ENCODE measurements around the gene FDPS. TPM values are rescaled to one million over a fixed set of nuclear protein-coding genes. Genes with fewer than 3 reads are reported as not detected.
A peak's percentile ranks its signal among the peaks of the same experiment; 100 is the strongest.

The FDPS gene
- total RNA-seq, 1 donor from 2014 or later = 80.0 TPM

DNA sequence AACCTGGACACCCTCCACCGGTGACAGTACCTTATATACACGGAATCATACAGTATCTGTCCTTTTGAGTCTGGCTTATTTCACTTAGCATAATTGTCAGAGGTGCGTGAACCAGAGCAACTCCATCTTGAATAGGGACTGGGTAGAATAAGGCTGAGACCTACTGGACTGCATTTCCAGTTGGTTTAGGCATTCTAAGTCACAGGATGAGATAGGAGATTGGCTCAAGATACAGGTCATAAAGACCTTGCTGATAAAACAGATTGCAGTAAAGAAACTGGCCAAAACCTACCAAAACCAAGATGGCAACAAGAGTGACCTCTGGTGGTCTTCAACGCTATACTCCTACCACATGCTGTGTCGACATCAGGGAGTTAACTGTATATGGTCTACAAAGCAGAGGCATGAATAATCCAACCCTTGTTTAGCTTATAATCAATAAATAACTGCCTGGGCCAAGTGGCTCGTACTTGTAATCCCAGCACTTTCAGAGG lies 1.4 kb upstream of the FDPS start:
- ATAC-seq (no peak), DNase-seq (ENCODE audit: missing footprints) (no peak)
- intact Hi-C loops (cut with DNase I) = loop anchor here (1.0 kb wide), 1 partner anchor 30 kb away; the partner anchor contains the start of gene HCN3

DNA sequence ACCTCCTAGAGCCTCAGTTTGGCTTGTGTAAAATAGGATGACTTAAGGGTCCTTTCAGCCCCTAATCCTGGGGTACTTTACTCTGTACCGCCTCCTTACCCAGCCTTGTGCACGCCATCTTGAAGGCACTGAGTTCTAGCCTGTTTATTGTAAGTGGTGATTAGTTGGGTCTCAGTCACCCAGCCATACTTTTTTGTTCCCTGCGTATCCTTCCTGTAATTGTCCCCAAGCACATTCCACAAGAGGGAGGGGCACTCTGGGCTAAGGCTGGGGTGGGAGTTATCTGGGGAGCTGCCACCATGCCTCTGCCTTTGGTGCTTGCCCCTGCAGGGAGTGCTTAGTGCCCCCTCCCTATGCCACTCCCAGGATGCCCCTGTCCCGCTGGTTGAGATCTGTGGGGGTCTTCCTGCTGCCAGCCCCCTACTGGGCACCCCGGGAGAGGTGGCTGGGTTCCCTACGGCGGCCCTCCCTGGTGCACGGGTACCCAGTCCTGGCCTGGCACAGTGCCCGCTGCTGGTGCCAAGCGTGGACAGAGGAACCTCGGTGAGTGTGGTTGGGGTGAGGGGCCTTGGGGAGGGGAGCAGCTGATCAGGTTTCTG lies 856 bp downstream of the FDPS start:
- DNase-seq (ENCODE audit: missing footprints) (no peak), ATAC-seq (no peak)
- intact Hi-C loops (cut with DNase I) = no loop called here

DNA sequence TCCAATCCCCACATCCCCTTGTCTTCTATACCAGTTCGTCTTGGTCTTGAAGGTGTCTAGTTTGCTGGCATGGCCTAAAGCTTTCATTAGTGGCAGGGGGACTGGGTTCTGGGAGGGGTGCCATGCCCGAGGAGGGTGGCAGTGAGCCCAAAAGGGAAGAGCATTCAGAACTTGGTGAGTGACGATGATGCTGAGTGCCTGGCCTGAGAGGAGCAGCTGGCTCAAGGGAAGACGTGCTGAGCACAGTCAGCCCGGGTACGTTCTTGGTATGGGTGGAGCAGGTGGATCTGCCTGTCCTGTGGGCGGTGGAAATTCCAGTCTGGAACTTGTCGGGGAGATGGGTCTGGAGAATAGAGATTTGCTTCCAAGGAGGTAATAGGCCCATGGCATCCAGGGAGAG lies 4.6 kb downstream of the FDPS start:
- DNase-seq (ENCODE audit: missing footprints) (no peak), ATAC-seq (no peak)
- intact Hi-C loops (cut with DNase I) = no loop called here

DNA sequence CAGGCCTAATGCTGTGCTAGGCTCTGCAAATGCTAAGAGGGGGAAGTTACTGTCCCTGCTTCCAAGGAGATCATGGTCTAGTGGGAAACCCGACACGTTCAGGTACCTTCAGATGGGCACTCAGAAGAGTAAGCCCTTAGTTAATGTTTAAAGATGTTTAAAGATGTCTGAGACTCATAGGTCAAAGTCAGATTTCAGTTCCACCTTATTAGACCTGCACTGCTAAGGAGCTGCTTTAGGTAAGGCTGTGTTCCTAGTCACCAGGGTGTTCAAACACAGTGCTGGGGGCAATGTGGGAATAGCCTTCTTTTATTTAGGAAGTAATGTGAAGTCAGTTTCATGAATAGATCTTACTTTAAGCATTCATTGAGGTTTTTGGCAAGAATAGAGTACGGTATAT lies 8.3 kb downstream of the FDPS start:
- DNase-seq (ENCODE audit: missing footprints) (no peak), ATAC-seq (no peak)
- intact Hi-C loops (cut with DNase I) = no loop called here

DNA sequence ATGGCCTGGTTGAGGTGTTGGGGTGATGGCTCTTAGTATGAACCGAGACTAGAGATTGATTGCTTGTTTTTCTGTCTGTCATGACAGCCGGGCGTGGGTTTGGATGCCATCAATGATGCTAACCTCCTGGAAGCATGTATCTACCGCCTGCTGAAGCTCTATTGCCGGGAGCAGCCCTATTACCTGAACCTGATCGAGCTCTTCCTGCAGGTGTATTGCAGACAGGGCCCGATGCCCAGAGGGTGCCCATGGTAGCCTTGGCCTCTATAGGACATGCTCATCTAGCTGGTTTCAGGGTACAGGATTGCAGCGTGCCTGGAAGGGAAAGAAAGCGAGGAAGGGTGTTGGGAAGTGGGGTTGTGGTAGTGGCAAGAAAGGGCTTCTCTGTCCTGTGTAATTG lies 9.4 kb downstream of the FDPS start:
- no peak for ATAC-seq
- DNase-seq (ENCODE audit: missing footprints) = no peak
- intact Hi-C loops (cut with DNase I) = no loop called here

DNA sequence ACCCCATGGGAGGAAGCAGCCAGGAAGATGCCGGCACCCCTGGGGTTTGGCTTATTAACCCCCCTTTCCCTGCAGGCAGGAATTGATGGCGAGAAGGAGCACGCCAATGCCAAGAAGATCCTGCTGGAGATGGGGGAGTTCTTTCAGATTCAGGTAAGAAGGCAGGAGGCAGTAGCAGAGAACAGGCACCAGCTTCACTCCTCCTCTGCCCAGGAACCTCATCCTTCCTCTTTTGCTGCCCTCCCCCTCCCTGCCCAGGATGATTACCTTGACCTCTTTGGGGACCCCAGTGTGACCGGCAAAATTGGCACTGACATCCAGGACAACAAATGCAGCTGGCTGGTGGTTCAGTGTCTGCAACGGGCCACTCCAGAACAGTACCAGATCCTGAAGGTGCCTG lies 10.9 kb downstream of the FDPS start:
- ATAC-seq = no peak
- intact Hi-C loops (cut with DNase I) = no loop called here

DNA sequence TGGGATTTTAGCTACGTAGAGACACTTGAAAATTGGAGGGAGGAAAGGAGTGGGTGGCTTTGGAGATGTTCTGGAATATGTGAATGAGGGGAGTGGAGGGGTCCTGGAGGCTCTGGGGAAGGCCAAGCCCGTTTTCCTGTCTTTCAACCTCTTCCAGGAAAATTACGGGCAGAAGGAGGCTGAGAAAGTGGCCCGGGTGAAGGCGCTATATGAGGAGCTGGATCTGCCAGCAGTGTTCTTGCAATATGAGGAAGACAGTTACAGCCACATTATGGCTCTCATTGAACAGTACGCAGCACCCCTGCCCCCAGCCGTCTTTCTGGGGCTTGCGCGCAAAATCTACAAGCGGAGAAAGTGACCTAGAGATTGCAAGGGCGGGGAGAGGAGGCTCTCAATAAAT lies 11.6 kb downstream of the FDPS start:
- DNase-seq (ENCODE audit: missing footprints) = no peak
- intact Hi-C loops (cut with DNase I) = loop anchor here (10.0 kb wide), 2 partner anchors 245 to 275 kb away; partner anchors contain the start of gene ASH1L

More for the DNA sequence above, 10.9 kb downstream of the FDPS start:
- no peak for DNase-seq (ENCODE audit: missing footprints)

DNA sequence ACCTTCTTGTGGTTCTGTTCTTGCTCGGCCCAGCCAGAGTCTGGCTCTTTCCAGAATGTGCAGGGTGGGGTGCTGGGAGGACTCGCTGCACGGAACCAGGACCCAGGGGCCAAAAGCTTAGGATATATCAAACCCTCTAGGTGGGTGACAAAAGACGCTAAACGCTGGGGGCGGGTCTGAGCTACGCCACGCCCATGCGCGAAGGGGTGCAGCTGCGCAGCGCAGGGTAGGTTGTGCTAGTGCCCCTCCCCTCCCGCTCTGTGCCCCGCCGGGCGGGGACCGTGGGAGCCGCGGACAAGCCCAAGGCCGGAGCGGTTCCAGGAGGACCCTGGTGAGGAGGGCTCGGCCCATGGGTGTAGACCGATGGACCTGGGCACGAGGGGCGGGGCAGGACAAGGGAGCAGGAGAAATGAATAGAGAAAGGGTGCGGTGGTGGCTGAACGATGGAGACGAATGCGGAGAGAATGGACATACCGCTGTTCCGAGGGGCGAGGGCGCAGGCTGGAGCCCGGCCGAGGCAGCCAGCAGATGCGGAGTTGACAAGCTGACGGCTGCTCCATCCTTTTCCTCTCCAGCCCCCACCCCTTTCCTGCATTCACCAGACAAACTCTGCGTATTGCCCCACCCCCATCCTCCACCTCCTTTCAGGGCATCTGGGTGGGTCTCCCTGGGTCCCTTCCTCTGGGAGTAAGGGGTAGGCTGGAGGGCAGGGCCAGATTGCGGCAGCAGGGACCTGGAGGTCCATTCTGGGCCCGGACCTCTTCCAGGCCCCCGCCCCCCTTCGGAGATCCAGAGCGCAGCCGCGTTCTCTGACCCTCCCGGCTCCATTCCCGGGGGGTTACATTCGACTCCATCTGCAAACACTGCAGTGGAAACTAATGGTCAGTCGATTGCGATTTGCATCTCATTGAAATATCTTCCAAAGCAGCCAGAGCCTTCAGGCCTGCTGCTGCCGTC lies 12.3 kb downstream of the FDPS start, which contains the start of gene RUSC1:
Gene RUSC1 (plus strand): TSS at position 234 of the 957 bp plus-strand sequence. CDS start 880 bp downstream, outside the sequence.
- intact Hi-C loops (cut with DNase I) = loop anchor here (10.0 kb wide), 2 partner anchors 244 to 274 kb away; partner anchors contain the start of gene ASH1L
- ATAC-seq (peak; percentile 42), DNase-seq (ENCODE audit: missing footprints) (peak; percentile 92)

More for the DNA sequence above, 11.6 kb downstream of the FDPS start:
- ATAC-seq = no peak

DNA sequence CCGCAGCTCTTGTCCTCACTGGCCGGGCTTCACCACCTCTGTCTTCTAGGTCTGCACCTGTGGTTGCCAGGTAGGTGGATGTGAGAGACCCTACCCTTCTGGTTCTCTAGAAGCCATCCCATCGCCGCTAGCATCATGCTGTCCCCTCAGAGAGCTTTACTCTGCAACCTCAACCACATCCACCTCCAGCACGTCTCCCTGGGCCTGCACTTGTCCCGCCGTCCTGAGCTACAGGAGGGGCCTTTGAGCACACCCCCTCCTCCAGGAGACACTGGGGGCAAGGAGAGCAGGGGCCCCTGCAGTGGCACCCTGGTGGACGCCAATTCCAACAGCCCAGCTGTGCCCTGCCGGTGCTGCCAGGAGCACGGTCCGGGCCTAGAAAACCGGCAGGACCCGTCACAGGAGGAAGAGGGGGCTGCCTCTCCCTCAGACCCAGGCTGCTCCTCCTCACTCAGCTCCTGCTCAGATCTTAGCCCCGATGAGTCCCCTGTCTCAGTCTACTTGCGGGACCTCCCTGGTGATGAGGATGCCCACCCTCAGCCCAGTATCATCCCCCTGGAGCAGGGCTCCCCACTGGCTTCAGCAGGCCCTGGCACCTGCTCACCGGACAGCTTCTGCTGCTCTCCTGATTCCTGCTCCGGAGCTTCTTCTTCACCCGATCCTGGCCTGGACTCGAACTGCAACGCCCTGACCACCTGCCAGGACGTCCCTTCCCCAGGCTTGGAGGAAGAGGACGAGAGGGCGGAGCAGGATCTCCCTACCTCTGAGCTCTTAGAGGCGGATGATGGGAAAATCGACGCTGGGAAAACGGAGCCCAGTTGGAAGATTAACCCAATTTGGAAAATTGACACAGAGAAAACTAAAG lies 13.2 kb downstream of the FDPS start:
- DNase-seq (ENCODE audit: missing footprints) (no peak), ATAC-seq (no peak)
- intact Hi-C loops (cut with DNase I) = loop anchor here (2.0 to 10.0 kb wide), 3 partner anchors 71 to 273 kb away; partner anchors contain the start of gene ASH1L

DNA sequence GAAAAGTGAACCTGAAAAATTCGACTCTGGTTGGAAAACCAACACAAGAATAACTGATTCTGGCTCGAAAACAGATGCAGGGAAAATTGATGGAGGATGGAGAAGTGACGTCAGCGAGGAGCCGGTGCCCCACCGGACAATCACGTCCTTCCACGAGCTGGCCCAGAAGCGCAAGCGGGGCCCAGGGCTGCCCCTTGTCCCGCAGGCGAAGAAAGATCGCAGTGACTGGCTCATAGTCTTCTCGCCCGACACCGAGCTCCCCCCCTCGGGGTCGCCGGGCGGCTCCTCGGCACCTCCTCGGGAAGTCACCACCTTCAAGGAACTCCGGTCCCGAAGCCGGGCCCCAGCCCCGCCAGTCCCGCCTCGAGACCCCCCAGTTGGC lies 13.9 kb downstream of the FDPS start:
- DNase-seq (ENCODE audit: missing footprints) = no peak

DNA sequence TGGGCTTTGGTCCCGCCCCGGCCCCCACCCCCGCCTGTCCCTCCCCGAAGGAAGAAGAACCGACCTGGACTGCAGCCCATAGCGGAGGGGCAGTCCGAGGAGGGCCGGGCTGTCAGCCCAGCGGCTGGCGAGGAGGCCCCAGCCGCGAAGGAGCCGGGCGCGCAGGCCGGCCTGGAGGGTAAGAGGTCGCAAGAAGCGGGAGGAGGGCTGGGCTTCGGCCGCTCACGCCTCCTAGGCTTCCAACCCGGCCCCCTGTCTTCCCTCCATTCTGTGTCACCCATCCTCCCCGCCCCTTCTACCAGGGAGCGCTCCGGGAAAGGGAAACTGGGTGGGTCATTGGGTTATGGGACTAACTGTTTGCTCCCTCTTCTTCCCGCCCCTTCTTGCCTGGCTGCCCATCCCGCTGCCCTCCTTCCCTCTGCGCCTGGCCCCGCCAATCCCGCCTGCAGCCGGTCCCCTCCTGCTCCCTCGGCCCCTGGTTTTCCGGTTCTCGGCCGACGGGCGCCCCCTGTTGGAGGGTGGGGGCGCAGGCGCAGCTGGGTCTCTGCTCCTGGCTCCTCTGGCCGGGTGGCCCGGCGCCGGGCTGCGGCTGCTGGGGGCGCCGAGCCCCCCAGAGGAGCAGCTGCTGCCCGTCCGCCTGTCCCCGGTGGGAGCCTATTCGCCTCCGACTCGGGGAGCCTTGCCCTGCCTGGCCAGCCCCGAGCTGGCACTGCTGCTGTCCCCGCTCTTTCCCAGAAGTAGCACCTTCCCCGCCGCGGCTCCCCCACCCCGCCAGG lies 14.5 kb downstream of the FDPS start:
- ATAC-seq (peak; percentile 58), DNase-seq (ENCODE audit: missing footprints) (peak; percentile 95)
- intact Hi-C loops (cut with DNase I) = loop anchor here (1.0 to 10.0 kb wide), 4 partner anchors 72 to 272 kb away; partner anchors contain the start of genes ASH1L and MTX1

More for the DNA sequence above, 13.9 kb downstream of the FDPS start:
- ATAC-seq = no peak
- intact Hi-C loops (cut with DNase I) = loop anchor here (2.0 to 10.0 kb wide), 3 partner anchors 72 to 272 kb away; partner anchors contain the start of gene ASH1L

DNA sequence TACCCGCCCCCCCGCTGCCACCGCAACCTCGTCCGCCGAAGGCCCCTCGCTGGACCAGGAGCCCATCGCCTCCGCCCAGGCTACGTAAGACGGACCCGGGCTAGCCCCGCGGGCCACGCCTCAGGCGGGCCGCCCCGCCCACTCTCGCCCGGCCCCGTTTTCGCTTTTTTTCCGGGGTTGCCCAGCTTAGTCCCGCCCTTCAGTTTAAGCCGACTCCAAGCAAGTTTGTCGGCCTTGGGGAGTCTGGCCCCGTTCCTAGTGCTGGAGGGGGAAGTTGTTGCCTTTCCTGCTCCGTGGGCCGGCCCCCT lies 15.0 kb downstream of the FDPS start:
- DNase-seq (ENCODE audit: missing footprints) = peak; percentile 92
- intact Hi-C loops (cut with DNase I) = loop anchor here (1.0 to 10.0 kb wide), 5 partner anchors 46 to 271 kb away; partner anchors contain the start of genes ASH1L, HCN3 and MTX1
- ATAC-seq = peak; percentile 77

DNA sequence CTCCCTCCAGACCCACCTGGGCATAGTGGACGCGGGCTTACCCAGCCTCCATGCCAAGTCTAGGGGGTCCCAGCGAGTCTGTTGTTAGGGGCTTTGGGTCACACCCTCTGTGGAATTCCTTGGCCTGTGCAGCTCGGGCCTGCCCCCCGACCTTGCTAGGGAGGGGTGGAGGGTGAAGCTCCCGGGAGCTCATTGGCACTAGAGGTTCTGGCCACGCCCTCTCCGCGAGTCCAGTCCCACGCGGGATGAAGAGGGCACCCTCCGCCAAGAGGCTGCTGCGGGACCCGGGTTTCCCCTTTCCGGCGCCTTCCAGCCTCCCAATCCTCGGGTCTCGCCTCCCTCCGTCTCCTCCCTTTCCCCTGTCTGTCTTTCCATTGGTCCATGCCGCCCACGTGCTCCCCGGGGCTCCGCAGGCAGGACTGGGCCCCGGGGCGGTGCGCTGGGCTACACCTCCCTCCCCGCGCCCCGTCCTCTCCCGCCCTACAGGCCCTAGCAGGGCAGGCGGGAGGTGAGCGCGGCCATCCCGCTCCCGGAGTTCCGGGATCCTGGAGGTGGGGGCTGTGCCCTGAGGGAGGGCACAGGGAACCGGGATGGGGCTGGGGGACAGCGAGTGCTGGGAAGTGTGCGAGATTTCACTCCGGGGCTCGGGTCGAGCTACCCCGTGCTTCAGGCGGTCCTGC lies 15.5 kb downstream of the FDPS start:
- peak; percentile 98 for DNase-seq (ENCODE audit: missing footprints)
- intact Hi-C loops (cut with DNase I) = loop anchor here (1.0 to 10.0 kb wide), 3 partner anchors 47 to 271 kb away; partner anchors contain the start of genes ASH1L and HCN3
- ATAC-seq = peak; percentile 86

DNA sequence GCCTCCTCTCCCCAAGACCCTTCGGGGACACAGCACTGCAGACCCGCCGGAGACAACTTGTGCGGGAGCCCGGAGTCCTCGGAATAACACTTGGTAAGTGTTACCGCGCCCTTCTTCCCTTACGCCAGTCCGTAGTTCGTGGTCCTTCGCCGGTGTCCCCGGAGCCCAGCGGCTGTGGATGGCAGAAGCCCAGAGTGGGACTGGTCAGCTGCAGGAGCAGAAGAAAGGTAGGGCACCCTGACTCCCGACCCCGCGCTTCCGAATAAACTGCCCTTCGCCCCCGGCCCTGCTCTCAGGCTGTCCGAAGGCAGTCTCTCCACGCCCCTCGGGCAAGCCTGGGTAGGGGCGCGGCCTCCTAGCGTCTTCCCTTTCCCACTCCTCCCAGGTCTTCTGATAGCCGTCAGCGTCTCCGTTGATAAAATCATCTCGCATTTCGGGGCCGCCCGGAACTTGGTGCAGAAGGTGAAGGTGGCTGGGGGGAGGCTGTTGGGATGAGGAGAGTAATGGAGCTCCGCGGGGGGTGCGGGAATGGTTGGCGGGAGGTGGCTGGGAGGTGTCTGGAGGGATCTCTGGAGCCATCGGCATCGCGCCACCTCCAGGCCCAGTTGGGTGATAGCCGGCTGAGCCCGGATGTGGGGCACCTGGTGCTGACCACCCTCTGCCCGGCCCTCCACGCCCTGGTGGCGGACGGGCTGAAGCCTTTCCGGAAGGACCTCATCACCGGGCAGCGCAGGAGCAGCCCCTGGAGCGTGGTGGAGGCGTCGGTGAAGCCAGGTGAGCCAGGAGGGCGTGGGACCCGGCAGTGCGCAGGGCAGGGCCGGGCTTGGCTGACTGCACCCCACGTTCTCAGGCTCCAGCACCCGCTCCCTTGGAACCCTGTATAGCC lies 16.3 kb downstream of the FDPS start:
- ATAC-seq = no peak
- peak; percentile 76 for DNase-seq (ENCODE audit: missing footprints)
- intact Hi-C loops (cut with DNase I) = loop anchor here (1.0 to 10.0 kb wide), 3 partner anchors 48 to 270 kb away; partner anchors contain the start of genes ASH1L and HCN3

DNA sequence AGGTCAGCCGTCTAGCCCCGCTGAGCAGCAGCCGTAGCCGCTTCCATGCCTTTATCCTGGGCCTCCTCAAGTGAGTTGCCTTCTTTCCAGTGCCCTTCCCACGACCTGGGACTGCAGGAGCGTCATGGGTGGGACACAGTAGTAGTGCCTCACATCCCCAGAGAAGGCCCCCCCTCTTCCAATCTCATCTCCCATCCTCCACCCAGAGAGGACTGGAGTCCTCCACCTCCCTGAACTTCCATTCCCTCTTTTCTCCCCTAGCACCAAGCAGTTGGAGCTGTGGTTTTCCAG lies 16.9 kb downstream of the FDPS start:
- DNase-seq (ENCODE audit: missing footprints) = no peak
- no peak for ATAC-seq
- intact Hi-C loops (cut with DNase I) = loop anchor here (10.0 kb wide), 2 partner anchors 239 to 269 kb away; partner anchors contain the start of gene ASH1L

DNA sequence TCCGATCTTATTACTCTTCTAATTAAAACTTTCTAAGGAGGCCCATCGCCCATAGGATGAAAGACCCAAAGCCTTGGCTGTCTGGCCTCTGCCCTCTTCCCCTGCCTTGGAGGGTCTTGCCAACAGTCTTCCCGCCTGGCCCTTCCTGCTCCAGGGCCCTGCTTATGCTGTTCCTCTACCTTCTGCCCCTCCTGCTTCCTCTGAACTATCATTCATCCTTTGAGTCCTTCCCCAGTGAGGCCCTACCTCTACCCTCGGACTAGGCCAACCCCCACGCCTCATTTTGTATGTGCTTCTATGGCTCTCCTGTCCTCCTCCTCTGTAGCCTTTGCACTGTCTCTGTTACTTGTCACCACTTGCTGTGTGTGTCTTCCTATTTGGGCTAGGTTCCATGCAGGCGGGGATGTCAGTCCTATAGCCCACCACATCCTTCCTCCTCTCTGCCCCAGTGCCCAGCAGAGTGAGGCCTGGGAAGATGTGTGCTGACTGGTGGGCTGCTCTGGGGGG lies 17.4 kb downstream of the FDPS start:
- DNase-seq (ENCODE audit: missing footprints) (no peak), ATAC-seq (no peak)
- intact Hi-C loops (cut with DNase I) = loop anchor here (10.0 kb wide), 2 partner anchors 239 to 269 kb away; partner anchors contain the start of gene ASH1L

Data from Right ventricle myocardium inferior (tissue), 1 donor.